GM19193 (cell line): ENCODE results near the gene BTG3.

Experiments used
- POLR2A ChIP-seq: IDR thresholded peaks from 4 replicates; pipeline ENCODE4 v1.6.1; 2011; ENCODE audit not compliant: insufficient read depth, insufficient read length; ENCODE audit errors: extremely low read depth

Gene BTG3

DNA sequence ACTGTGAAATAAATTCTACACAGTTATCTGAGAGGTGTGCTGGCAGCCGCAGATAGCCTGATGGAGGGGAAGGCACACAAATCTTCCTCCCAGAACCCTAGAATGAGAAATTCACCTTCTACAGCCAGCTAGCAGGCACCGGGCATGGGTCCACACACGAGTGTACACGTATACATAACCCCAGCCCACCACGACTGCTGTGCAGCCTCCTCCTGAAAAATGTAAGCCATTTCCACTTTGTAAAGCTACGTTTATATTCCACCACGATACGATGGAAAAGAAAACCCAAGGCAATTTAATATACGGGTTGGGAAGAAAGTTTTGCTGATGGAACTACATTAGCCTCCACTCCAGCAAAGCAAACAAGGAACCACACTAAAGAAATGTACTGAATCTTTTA, 1.8 kb downstream of the BTG3 start:
- no peak for TF ChIP-seq POLR2A

DNA sequence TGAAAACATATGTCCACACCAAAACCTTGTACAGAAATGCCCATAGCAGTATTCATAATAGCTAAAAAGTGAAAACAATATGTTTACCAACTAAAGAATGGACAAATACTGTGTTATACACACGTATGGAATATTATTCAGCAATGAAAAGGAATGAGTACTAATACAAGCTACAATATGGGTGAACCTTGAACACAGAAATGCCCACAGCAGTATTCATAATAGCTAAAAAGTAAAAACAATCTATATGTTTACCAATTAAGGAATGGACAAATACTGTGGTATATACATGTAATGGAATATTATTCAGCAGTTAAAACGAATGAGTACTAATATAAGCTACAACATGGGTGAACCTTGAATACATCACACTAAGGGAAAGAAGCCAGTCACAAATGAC, 3.0 kb downstream of the BTG3 start:
- TF ChIP-seq POLR2A = no peak

DNA sequence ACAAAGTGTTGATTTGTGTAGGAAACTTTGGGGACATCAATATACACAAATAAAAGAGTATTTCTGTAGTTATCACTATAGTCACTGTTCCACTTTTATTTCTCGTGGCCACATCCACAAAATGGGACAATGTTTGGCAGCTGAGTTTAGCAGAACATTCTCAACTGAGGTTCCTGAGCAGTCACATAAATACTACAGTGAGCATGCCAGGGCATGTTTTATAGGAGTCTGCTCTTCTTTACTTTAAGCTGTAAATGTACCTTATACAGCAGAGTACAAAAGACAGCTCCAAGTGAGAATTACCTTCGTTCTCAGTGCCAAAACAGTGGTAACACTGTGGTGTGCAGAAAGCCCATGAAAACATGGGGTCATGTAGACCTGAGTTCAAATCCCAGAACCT, 5.0 kb downstream of the BTG3 start:
- TF ChIP-seq POLR2A = no peak

DNA sequence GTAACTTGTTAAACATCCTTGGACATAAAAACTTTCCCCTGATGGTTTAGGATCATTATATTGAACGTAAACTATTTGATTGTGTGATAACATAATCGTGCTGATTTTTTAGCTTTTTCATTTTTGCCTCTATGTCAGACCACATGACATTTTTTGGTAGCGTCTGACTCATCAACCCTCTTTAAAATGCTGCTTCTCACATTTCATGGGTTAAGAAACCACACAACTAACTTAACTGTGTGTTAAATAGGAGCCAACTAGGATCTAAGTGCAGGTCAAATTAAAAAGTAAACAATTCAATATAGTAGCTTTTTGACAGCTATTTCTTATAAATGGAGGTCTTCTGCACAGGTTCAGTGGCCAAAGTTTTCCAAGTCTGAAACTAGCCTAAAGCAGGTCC, 9.8 kb downstream of the BTG3 start:
- no peak for TF ChIP-seq POLR2A

DNA sequence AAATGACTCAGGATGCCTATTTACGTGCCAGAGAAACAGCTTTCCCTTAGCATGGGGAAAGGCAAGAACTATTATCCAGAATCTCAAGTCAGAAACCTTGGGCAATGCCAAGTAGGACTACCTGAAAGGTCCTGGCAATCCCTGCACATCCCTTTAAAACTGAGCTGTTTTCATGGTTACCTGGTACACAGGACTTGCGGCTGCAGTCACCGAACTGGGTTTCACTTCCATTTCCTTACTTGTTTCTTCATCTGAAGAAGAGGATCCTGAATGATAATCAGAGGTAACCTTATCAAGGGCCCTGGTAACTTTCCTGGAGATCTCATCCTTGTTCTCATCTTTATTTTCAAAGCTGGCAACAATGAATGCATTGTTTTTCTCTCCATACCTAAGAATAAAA, 14.3 kb downstream of the BTG3 start:
- no peak for TF ChIP-seq POLR2A

DNA sequence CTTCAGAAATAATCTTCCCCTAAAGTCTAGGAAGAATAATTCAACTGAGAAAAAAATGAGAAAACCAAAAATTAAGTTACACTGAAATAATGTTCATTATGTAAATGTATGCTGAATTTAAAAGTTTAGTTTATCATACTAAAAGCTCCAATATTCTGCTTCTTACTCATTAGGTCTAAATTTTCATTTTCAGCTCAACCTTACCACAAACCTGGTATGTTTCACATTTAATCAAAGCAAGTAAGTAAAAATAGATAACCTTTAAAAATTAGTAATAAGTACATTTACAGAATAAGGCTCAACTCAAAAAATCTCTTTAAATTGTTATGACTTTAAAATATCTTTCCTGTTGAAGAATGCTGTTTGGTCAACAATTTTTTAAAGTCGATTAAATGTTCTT, 15.0 kb downstream of the BTG3 start:
- no peak for TF ChIP-seq POLR2A

DNA sequence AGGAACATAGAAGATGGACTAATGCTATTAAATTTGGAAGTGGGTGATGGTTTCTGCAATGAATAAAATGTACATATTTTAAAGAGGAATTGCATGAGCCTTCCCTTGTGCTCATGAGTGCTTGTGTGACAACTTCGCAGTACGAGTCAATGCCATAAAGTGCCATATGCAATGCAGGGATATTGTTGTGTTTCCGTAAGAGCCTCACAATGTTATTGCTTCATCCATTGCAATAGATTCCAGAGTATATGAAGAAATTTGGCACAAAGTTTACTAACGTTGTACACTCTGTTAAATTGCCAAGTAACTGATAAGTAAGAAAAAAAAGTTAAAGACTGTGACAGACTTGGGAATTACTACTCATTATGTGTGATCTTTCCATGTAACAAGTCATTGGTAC, 22.3 kb downstream of the BTG3 start:
- TF ChIP-seq POLR2A = no peak

DNA sequence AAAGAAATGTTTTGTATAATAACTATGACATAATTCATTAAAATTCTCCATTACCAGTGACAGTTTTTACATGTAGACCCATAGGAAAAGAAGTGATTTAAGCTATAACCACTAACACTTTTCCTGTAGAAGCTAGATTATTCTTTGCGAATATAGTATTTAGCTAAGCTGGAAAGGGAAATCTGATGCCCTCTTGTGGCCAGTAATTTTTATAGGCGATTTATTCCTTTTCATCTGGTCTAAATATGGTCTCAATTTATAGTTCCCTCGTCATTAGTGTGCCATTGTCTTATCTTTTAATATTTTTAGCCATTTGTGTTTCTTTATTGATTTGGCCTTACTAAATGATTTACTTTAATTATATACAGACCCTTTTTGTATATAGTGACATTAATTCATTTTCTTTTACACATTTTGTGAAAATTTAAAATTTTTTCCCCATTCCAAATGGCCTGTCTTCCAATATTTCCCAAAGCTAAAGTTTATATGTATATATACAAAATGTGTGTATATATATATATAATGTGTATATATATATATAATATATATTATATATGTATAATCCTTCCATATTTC, 26.7 kb downstream of the BTG3 start:
- no peak for TF ChIP-seq POLR2A

DNA sequence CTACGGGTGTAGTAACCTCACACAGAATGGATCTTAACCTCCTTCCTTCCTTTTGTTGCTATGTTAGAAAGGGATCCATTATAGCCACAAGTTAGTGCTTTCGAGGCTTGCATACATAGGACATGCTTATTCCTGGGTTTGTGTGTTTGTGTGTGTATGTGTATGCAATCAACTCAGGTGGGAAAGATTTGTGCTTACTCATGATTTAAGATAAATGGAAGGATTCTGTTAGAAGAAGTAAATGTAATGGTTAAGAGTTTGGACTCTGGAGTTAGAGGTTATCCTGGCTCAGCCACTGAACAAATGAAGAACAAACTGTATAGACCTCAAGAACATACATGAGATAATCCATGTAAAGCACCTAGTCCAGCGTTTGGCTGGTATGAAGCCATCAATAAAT, 28.8 kb downstream of the BTG3 start:
- no peak for TF ChIP-seq POLR2A

DNA sequence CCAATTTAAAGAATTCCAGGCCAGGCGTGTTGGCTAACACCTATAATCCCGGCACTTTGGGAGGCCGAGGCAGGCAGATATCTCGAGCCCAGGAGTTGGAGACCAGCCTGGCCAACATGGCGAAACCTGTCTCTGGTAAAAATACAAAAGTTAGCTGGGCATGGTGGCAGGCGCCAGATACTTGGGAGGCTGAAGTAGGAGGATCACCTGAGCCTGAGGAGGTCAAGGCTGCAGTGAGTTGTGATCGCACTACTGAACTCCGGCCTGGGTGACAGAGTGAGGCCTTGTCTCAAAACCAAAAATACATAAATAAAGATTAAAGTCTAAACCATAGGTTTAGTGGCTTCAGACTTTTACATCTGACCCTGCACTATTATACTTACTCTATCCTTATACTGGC, 32.4 kb downstream of the BTG3 start:
- no peak for TF ChIP-seq POLR2A

DNA sequence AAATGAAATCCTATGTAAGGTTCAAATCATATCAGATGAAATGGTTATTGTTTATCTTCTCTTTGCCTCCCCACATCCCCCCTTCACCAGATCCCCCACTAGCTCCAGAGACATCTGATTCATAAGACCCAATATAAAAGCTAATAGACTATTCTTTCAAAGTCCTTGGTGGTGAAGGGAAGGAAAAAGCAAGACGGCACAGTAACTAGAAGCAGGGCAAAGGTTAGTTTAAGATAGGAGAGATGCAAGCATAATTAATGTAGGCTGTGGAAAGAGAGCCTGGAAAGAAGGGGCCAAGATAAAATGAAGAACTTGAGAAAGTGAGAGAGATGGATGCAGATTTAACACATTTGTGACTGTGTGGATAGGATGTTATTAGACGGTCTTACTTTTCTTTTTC, 33.8 kb downstream of the BTG3 start:
- TF ChIP-seq POLR2A = no peak

DNA sequence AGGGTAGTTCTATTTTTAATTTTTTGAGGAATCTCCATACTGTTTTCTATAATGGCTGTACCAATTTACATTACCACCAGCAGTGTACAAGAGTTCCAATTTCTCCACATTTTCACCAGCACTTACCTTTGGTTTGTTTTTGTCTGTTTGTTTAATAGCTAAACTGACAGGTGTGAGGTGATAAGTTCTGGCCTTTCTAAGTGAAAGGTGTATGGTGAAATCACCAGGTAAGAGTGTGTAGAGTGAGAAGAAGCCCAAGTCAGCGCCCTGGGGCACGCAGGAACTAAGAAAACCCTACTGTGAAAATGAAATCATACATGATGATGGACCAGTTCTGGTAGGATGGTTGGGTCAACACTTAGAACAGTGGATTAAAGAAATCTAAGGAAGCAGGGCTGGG, 34.5 kb downstream of the BTG3 start:
- no peak for TF ChIP-seq POLR2A

DNA sequence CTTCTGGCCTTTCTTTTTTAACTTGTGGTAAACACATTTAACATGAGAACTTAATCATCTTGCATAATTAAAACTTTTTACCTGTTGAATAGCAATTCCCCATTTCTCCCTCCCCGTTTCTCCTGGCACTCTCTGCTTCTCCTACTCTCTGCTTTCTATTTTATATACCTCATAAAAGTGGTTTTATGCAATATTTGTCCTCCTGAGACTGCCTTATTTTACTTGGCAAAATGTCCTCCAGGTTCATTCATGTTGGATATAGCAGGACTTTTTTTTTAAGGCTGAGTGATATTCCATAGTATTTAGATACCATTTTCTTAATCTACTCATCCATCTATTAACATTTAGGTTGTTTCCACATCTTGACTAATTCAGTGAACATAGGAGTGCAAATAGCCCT, 35.0 kb downstream of the BTG3 start:
- TF ChIP-seq POLR2A = no peak

DNA sequence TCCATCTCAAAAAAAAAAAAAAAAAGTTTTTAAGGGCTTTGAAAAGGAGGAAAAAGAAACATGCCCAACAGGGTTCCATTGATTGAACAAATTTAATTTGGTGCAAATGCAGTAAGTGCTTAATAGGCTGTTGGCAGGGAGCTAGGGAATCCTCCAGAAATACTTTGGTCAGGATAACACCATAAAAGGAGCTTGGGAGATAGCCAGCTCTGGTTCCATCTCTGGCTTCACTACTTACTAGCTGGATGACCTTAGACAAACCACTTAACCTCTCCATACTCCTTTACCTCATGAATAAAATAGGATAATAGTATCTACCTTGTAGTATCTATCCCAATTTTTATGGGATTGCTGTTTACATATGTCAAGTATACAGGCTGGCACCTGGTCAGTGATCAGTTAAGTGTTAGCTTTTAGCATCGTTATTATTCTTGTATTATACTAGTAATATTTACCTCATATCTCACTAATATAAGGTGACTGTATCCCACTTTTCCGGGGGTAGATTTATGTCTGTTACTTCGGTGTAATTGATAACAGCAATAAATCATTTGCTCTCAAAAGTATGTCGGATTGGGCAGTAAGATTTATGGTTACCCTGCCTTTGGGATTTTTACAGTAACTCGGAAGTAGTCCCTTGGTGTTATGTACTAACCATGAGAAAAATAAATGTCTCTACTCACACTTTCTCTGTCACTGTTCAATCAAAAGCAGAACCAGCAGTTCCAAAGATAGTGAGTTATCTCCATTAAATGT, 36.4 kb downstream of the BTG3 start:
- TF ChIP-seq POLR2A = no peak

DNA sequence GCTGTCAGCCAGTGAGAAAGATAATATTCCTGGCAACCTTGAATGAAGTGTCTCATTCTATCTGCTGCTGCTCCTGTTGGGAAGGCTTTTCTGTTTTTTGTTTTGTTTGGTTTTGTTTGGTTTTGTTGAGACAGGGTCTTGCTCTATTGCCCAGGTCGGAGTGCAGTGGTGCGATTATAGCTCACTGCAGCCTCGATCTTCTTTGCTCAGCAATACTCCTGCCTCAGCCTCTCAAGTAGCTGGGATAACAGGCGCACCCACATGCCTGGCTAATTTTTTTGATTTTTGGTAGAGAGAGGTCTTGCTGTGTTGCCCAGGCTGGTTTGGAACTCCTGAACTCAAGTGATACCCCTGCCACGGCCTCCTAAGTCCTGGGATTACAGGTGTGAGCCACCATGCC, 37.6 kb downstream of the BTG3 start:
- no peak for TF ChIP-seq POLR2A

DNA sequence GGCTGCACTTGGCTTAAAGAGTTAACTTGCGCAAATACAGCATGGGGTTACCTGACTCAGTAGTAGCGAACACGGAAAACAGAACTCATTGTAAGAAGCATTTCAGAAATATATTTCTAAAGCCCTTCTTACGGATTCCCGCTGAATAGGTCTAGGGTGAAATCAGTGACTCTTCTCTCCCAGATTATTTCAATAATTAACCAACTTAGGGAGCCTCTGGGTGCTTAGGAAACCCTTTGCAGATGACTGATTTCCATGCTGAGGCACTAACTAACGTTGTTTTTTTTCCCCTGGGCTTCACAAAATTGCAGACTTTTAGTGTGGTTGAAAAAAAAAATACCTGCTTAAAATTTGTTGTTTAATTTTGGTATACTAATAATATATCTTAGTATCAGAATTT, 40.3 kb downstream of the BTG3 start:
- no peak for TF ChIP-seq POLR2A

DNA sequence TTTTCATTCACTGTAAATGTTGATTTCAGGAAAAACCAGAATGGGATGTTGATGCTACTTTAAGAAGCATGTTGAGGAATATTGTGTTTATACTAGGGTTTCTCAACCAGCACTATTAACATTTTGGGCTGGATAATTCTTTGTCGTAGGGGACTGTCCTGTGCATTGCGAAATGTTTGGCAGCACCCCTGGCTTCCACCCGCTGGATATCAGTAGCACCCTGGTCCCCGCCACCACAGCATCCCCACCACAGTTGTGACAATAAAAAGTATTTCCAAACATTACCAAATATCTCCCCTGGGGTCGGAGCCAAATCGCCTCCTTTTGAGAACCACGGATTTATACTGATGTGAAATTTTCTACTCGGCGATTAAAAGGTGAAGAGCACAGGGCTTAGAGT, 41.9 kb downstream of the BTG3 start:
- no peak for TF ChIP-seq POLR2A
